Glomerular visceral epithelial cell (primary cell): ENCODE data around the gene GTF2IRD1.
"Not testable (repeated sequence)": the region's sequence is repeated elsewhere in the genome, so short reads cannot be mapped to it uniquely, and the experiment has no call there.

Experiments
- DNase-seq: peaks from one replicate; pipeline ENCODE4 v3.0.0-alpha.2; 2016; ENCODE audit errors: extremely low spot score

Gene GTF2IRD1

DNA sequence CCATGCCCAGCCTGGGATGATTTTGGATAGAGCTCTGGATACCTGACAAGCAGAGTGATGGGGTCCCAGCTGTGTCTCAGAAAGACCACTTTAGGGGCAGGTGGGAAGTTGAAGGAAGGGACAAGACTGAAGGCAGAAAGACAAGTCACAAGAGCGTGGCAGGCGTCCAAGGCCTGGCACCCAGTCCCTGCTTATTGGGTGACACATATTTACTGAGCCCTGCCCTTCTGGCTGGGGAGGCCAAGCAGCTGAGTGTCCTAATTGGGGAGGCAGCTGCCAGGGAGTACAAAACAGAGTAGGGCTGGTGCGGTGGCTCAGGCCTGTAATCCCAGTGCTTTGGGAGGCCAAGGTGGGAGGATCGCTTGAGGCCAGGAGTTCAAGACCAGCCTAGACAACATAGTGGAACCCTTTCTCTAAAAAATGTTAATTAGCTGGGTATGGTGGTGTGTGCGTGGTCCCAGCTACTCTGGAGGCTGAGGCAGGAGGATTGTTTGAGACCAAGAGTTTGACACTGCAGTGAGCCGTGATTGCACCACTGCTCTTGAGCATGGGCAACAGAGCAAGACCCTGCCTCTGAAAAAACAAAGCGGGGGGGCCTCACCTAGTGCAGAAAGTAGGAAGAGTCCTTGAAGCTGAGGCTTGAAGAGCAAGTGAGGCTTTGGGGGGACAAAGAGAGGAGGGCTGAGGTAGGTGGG lies 150.8 kb downstream of the GTF2IRD1 start:
- DNase-seq = no peak

DNA sequence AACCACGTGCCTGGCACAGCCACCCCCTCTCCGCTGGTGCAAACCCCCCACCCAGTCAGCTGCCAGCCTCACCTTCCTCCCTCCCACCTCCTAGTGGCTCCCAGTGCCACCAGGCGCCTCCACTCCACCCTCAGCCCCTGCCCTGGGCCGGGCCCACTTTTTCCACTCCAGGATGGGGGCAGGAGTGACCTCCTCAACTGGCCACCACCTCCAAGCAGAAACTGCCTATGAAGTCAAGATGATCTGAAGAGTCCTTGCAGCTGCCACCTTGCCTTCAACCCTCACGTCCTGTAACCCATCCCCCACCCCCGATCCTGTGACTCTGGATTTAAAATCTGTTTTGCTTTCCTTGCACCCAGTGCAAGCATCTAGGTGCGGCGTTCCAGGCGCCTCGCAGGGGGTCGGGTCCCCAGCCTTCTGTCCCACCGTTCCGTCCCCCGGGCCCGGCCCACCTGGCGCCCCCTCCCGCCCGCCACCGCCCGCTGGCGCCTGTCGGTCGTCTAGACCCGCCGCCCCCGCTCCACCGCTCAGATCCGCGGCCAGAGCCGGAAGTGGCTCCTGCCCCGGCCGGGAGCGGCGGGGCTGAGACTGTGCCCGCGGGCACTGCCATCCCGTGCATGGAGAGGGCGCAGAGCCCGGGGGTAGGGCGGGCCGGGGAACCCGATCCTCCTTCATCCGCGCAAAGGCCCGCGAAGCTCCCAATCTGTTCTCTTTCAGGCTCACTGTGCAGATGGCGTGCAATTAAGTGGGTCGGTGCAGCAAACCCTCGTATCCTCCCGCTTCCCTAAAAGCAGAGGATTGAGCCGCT lies 152.6 kb downstream of the GTF2IRD1 start:
- DNase-seq = peak; percentile 30

DNA sequence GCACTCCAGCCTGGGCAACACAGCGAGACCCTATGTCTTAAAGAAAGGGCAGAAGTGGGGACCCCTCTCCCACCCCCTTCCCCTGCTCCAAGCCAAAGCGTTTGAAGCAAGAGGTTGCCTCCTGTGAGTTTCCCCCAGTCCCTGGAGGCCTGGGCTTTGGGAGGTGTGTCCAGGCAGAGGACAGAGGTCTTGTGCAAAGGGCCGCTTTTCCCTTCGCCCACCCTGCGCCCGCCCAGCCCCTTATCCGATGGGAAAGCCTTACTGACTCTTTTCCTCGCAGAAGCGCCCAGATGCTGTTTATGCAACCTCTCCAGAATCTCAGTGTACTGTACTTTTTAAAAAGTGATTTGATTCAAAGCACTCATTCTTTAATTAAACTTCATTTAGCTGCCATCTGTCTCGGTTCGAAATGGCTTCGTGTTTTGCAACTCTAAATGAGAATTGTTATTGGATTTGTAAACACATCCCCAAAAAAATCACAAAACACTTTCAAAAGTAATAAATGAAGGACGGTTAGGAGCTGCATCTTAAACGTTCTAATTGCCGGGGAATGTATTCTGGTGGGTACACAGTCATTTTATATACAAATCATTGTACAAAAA lies 153.3 kb downstream of the GTF2IRD1 start:
- DNase-seq = no peak

DNA sequence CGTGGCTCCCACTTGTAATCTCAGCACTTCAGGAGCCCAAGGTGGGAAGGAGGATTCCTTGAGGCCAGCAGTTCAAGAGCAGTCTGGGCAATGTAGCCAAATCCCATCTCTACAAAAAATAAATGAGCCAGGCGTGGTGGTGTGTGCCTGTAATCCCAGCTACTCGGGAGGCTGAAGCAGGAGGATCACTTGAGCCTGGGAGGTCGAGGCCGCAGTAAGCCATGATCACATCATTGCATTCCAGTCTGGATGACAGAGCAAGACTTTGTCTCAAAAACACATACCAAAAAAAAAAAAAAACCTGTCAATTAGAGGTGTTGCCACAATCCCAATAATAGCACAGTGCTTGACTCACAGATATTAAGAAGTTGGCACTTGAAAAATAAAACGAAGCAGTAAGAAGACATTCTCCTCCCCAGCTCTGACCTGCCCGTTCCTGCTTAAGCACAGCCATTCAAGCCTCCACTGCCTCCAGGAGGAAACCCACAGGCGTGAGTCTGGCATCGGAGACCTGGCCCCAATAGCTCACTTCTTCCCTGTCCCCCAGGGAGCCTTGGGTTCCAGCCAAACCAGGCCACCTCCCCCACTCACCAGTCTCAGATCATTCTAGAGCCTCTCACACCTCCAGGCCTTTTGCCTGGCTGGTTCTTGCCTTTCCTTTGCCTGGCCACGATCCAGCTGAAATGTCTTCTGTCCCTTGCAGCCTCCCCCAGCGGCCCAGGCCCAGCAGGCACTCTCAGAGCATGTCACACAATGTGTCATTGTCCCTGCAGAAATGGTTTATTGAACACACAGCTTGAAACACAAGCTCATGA lies 158.5 kb downstream of the GTF2IRD1 start:
- peak; percentile 88 for DNase-seq

DNA sequence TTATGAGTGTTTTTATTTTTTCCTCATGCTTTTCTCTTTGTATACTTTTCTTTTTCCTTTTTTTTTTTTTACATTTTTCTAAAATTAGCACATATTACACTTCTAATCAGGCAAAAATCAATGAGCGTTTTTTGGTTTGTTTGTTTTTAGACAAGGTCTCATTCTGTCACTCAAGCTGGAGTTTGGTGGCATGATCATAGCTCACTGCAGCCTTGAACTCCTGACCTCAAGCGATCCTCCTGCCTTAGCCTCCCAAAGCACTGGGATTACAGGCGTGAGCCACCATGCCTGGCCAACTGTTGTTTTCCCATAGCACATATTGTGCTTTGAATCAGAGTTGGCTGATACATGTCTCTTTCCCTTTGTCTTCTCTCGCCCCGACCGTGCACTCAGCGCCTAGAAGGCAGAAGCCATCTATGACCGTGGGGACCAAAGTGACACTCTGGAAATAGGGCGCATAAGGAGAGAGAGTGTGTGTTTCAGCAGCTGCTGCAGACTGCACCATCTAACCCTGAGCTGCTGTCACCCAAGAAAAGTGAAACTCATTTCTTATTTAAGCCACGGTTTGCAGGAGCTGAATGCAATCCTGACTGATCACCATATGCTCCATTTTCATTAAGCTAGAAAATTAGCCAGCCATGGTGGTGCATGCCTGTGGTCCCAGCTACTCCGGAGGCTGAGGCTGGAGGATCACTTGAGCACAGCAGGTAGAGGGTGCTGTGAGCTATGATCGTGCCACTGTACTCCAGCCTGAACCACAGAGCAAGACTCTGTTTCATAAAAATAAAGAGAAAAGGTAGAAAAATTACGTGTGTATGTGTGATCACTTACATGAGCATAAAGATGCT lies 162.5 kb downstream of the GTF2IRD1 start:
- no peak for DNase-seq

DNA sequence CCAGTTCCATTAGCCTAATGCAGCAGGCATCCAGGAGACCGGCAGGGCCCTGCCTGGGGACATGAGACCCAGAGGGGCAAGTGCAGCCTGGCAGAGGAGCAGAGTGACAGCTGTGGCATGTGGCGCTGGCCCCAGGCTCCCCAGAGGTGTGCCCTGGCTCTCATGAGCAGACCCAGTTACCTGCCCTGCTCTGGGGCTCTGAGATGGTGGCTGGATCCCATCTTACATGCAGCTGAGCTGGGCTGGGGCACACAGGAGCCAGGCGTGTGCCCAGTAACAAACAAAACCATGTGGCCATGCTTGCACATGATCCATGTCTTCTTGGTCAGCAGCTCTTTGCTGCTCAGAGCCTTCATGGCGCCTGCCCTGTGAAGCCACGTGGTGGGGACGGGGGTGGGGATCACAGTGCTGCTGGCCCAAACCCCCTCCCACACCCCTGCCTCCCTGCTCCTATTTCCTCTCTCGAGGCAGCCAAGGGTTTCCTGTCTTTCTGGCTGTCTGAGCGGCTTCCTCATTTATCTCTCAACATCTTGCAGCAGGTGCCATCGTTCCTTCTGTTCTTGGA lies 163.6 kb downstream of the GTF2IRD1 start:
- DNase-seq = no peak

DNA sequence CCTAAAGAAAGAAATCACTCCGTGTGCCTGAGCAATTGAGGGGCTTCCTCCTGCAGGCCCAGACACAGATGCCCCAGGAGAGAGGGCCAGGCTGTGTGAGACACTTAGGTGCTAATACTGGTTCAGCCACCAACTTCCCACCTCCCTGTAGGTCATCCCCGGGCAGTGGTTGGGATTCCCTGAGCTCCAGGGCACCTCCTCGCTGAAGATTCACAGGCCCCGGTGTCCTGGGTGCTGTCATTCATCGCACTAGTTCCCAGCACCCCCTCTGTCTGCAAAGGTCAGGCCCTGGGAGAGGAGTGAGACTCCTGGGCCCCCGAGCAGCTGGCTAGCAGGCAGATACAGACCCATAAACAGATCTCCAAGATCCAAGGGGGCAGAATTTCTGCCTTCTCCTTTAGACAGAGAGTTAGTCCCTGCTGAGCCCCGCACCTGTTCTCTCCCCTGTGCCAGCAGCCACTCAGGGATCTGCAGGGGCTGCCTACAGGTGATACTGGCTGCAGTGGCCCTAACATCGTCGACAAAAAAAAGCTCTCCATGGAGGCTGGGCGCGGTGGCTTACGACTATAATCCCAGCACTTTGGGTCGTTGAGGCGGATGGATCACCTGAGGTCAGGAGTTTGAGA lies 165.6 kb downstream of the GTF2IRD1 start:
- DNase-seq = no peak

DNA sequence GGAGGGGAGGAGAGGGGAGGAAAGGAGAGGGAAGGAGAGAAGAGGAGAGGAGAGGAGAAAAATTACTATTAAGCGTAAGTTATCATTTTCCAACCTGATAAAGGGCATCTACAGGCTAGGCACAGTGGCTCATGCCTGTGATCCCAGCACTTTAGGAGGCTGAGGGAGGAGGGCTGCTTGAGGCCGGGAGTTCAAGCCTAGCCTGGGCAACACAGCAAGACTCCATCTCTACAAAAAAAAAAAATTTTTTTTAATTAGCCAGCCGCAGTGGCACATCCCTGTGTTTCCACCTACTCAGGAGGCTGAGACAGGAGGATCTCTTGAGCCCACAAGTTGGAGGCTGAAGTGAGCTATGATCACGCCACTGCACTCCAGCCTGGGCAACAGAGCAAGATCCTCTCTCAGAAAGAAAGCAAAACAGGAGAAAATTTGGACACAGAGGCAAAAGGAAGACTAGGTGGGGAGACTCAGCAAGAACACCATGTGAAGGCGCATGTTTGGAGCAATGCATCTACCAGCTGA lies 168.6 kb downstream of the GTF2IRD1 start:
- no peak for DNase-seq

DNA sequence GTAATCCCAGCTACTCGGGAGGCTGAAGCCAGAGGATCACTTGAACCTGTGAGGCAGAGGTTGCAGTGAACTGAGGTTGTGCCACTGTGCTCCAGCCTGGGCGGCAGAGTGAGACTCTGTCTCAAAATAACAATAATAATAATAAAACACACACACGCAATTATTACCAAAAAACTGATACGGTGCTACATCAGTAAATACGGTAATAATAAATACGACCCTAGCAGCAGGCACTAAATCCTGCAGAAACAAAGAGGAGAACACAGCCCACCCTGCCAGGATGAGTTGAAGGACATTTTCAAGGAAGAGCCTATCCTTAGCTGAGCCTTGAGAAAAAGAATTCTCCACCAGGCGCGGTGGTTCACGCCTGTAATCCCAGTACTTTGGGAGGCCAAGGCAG lies 169.4 kb downstream of the GTF2IRD1 start:
- no peak for DNase-seq

DNA sequence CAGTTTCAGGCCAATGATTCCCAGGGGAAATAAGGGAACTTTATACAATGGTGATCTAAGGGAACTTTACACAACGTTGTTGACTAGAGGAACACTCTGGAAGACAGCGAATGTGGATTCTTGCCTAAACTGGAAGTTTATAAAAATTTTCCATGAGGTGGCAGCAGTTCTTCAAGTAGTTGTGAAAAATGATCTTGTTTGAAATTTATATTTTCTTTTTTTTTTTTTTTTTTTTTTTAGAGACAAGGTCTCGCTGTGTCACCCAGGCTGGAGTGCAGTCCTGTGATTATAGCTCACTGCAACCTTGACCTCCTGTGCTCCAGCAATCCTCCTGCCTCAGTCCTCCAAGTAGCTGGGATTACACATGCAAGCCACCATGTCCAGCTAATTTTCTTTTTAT lies 171.7 kb downstream of the GTF2IRD1 start:
- DNase-seq = peak; percentile 32

DNA sequence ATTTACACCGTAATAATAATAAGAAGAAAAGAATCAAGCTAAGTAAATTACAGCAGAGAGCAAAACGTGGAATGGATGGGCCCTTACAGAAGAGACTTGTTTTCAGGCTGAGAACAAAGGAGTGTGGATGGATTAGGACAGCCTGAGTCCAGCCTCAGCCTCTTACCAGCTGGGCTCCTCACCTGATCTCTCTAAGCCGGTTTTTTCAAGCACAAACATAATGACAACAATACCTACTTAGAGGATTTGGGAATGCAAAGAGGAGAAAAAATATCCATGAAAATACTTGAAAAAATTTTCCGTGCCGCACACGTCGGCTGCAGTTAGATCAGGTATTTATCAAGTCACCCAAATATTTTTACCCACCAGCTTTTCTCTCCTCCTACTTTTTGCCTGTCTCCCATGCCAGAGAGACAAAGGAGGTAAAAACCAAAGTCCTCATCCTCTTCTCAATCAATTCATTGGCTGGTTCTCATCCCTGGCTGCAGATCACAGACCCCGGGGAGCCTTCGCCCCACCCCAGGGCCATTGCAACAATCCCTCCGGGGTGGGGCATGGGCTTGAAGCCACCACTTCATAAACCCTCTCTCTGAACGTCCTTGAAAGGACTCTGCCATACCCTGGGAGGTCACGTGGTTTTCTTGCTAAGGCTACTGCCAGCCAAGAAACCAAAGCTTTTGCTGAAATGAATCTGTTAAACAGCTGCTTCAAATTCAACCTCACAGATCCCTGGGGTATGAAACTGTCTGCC lies 174.1 kb downstream of the GTF2IRD1 start:
- no peak for DNase-seq

DNA sequence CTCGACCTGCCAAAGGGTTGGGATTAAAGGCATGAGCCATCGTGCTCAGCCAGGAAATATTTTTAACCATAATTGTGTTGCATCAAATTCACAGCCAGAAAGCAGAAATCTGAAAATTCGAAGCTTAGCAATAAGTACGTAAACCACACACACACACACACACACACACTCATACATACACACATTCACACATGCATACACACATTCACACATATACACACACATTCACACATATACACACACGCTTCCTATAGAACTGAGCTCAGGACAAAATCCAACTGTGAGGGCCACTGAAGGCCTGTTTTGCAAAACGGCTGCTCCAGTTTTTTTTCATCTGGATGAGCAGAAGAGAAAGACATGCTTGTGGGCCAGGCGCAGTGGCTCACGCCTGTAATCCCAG lies 178.8 kb downstream of the GTF2IRD1 start:
- DNase-seq = no peak

DNA sequence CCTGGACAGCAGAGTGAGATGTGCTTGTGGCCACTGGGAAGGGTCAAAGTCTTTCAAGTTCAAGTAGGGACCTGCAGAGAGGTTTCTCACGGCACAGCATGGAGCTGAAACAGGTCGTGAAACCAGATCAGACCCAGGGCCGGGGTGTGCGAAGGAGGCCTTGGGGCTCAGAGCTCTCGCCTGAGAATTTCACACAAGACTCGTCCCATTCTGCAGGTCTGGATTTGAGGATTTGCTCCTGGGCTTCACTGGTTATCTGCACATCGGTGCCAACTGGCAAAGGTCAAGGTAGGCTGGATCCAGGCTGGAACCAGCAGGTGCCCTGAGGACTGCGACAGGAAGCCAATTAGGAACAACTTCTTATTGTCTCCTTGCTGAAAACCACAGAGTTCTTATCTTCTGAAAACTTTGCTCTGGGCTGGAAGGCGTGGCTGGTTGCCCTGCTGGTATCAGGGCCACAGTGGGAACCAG lies 179.8 kb downstream of the GTF2IRD1 start:
- no peak for DNase-seq

DNA sequence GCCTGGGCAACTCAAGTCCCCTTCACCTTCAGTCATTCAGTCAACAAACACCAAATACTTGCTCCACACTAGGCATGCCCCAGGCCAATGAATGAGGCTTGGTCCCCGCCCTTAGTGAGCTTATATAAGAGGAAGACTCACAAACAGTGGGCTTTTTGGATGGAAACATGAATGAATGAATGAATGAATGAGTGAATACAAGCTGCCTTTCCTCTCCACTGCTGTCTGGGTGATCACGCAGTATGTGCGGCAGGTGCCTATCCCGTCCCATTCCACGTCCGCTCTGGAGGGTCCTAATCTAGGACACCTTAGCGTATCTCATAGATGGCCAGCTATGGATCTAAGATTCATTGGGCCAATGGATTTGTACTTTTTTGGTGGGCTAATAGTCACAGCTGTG lies 184.0 kb downstream of the GTF2IRD1 start:
- no peak for DNase-seq

DNA sequence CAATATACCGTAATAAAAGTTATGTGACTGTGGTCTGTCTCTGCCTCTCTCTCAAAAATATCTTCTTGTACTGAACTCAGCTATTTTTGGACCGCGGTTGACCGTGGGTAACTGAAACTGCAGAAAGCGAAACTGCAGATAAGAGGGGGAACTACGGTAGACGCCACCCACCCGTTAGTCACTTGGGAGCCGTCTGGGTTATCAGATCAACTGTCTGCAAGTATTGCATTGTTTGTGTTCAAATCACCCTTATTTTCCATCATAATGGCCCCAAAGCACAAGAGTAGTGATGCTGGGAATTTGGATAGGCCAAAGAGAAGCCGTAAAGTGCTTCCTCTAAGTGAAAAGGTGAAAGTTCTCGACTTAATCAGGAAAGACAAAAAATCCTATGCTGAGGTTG lies 196.3 kb downstream of the GTF2IRD1 start:
- peak; percentile 45 for DNase-seq

DNA sequence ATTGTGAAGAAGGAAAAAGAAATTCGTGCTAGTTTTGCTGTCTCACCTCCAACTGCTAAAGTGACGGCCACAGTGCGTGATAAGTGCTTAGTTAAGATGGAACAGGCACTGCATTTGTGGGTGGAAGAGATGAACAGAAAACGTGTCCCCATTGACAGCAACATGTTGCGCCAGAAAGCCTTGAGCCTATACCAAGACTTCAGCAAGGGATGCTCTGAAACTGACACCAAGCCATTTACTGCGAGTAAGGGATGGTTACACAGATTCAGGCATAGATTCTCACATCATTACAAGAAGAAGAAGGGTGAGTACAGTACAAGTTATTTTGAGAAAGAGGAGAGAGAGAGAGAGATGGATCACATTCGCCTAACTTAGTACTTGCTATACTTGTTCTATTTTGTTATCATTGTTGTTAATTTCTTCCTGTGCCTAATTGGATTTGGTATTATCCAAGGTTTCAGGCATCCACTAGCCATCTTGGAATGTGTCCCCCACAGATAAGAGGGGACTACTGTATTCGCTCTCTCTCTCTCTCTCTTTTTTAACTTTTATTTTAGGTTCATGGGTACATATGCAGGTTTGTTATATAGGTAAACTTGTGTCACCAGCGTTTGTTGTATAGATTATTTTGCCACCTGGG lies 196.9 kb downstream of the GTF2IRD1 start:
- DNase-seq = not testable (repeated sequence)

DNA sequence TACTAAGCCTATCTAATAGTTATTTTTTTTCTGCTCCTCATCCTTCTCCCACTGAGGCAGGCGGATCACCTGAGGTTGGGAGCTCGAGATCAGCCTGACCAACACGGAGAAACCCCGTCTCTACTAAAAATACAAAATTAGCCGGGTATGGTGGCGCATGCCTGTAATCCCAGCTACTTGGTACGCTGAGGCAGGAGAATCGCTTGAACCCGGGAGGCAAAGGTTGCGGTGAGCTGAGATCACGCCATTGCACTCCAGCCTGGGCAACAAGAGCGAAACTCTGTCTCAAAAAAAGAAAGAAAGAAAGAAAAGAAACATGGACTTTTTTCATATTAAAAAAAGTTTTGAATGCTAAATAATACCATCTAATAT lies 197.4 kb downstream of the GTF2IRD1 start:
- not testable (repeated sequence) for DNase-seq
